Kasumi-1 (cell line): Measurements from ENCODE around the gene MEPCE.
A peak's percentile ranks its signal among the peaks of the same experiment; 100 is the strongest.
"Not testable (repeated sequence)": the region's sequence is repeated elsewhere in the genome, so short reads cannot be mapped to it uniquely, and the experiment has no call there.

Experiments
- DNase-seq, 2 experiments: peaks; one replicate each; lab custom pipeline; 2025; lab: John Stamatoyannopoulos, UW

MEPCE gene

GRCh38 chr7:100434297-100435144 lies 4.9 kb downstream of the MEPCE start:
- peak in 1 of 2 experiments; percentile 22 for DNase-seq

DNA sequence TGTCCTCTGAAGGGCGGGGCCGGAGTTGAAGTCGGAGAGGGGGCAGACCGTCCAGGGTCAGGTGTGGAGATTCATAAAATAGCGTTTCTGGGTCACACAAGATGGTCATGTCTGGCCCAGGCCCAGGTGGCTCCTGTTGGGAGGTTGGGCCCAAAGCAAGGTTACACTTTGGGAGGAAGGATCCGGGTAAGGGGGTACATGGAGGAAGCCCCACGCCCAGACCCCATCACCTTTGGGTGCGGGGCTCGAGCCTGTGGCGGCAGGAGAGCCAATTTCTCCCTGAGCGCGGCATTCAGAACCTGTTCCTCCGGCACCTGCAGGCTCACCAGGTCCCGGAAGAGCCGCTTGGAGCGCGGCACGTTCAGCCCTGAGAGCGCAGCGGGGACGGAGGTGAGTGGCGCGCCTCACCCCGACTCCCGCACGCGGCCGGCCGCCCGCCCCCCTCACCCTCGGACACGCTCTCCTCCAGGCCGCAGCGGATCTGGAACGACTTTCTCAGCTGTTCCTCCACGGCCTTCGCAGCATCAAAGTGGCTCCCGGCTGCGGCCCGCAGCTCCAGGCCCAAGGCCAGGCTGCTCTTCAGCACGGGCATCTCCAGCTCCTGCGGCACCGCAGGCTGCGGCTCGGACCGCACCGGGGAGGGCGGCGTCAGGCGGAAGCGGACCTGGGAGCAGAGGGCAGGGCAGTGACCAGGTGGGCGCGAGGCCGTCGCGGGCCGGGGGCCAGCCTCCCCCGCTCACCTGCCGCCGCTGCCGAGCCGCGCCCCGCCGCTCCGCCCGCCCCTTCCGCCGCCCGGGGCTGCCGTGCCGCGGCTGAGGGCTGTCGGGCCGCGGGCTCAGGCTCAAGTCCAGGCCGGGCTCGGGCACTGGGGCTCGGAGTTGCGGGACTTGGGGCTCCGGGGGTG lies 6.0 kb downstream of the MEPCE start:
- peak; percentile 26 to 48 for DNase-seq

- DNase-seq, result no peak
These were observed 7.8 kb downstream of the MEPCE start for GRCh38 chr7:100437150-100438100.

DNA sequence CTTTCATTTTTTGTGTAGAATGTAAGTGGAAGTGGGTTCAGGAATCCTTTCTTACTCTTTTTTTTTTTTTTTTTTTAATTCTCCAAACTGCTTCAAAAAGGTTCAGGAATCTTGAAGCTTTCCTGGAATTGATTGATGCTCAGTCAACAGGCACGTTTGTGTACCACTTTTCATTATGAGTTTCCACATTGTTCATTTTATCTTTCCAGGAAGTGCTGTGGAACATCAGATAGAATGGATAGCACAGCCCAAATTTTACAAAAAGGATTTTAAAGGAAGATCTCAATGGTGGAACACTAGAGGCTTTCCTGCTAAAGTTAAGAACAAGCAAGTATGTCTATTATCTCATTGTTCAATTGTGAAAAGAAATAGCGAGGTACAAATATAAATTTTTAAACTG lies 8.5 kb downstream of the MEPCE start:
- DNase-seq, result no peak

- not testable (repeated sequence) for DNase-seq
These were observed 9.1 kb downstream of the MEPCE start for GRCh38 chr7:100438731-100439130.

GRCh38 chr7:100439244-100439643 lies 9.6 kb downstream of the MEPCE start:
- DNase-seq, result not testable (repeated sequence)

GRCh38 chr7:100441641-100442535 lies 12.3 kb downstream of the MEPCE start:
- DNase-seq, result no peak

- no peak for DNase-seq
These were observed 13.6 kb downstream of the MEPCE start for GRCh38 chr7:100443096-100443840.

DNA sequence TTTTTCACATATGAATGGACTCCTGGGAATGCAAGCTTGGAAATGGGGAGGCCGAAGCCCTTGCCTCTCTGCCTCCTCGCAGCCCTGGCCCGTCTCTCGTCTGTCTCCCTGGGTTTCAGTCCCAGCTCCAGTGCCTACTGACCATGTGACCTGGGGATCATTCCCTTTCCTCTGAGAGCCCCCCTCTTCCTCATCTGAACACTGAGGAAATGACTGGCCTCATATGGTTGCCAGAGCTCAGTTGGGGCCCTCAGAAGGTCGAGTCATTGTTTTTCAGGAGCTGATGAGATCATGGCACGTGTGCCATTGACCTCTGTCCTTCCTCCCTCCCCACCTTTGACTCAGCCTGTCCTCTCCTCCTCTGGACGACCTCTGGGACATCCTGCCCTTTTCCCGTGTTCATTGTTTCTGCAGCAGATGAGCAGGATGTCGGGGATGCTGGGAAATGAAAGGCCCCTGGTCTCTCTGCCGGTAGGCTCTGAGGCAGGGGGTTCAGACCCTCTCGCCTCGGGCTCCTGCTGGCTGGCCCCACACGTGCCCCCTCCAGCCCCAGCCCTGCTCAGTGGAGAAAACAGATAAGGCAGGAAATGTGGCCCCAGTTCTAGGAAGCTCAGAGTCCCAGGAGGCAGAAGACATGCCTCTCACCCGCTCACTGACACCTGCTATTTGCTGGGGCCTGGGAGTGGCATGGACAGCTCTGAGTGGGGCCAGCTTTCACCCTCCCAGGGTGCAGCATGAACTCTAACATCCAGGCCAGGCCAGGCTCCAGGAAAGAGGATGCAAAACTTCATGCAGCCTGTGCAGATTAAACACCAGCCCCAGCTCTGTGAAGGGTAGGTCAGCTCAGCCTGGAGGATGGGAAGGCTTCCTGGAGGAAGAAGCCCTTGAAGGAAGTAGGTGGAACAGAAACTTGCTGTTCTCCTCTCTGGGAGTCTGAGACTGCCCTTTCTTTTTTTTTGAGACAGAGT lies 15.0 kb downstream of the MEPCE start:
- DNase-seq, result peak in 1 of 2 experiments; percentile 23

DNA sequence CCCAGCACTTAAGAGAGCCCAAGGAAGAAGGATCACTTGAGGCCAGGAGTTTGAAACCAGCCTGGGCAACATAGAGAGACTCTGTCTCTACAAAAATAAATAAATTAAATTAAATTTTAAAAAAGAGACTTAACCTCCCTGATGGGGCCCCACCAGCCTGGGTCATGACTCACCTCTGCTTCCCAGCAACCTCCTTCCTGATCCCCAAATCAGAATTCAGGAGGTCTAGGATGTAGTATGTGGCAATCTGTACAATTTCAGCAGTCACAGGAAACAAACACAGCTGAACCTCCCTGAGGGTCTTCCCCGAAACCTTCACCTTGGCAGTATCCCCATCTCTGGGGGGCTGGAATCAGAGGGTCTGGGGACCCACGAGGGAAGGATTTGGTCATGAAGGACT lies 16.4 kb downstream of the MEPCE start:
- no peak for DNase-seq

- not testable (repeated sequence) for DNase-seq
These were observed 17.7 kb downstream of the MEPCE start for GRCh38 chr7:100447363-100447762.

DNA sequence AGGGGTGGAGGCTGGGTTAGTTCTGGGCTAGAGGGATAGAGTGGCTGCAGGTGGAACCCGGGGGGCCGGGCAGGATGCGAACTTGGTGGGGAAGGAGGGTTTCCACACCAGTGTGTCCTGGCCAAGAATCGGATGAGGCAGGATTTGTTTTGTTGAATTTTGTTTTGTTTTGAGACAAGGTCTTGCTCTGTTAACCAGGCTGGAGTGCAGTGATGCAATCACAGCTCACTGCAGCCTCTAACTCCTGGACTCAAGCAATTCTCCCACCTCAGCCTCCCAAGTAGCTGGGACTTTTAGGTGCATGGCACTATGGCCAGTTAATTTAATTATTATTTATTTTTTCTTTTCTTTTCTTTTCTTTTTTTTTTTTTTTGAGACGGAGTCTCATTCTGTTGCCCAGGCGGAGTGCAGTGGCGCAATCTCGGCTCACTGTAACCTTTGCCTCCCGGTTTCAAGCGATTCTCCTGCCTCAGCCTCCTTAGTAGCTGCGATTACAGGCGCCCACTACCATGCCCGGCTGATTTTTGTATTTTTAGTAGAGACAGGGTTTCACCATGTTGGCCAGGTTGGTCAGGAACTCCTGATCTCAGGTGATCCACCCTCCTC lies 19.7 kb downstream of the MEPCE start:
- DNase-seq, result no peak

GRCh38 chr7:100452513-100452912 lies 22.9 kb downstream of the MEPCE start:
- DNase-seq, result no peak

DNA sequence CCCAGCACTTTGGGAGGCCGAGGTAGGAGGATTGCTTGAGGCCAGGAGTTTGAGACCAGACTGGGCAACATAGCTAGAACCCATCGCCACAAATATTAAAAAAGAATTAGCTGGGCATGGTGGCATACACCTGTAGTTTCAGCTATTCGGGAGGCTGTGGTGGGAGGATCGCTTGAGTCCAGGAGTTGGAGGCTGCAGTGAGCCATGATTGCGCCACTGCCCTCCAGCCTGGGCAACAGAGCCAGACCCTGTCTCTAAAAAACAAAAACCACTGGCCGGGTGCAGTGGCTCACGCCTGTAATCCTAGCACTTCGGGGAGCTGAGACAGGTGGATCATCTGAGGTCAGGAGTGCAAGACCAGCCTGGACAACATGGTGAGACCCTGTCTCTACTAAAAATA lies 24.2 kb downstream of the MEPCE start:
- not testable (repeated sequence) for DNase-seq

- no peak for DNase-seq
These were observed 25.6 kb downstream of the MEPCE start for GRCh38 chr7:100455206-100455605.

GRCh38 chr7:100456562-100456961 lies 26.9 kb downstream of the MEPCE start:
- DNase-seq, result no peak

DNA sequence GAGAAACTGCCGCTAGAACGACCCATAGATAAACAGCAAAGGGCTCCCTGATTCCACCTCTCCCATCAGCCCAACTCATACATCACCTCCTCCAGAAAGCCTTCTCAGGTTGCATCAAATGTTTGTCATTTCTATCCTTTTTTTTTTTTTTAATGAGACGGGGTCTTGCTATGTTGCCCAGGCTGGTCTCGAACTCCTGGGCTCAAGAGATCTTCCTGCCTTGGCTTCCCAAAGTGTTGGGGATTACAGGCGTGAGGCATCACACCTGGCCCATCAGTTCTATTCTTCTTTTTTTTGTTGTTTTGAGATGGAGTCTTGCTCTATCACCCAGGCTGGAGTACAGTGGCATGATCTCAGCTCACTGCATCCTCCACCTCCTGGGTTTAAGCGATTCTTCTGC lies 27.4 kb downstream of the MEPCE start:
- DNase-seq, result no peak

DNA sequence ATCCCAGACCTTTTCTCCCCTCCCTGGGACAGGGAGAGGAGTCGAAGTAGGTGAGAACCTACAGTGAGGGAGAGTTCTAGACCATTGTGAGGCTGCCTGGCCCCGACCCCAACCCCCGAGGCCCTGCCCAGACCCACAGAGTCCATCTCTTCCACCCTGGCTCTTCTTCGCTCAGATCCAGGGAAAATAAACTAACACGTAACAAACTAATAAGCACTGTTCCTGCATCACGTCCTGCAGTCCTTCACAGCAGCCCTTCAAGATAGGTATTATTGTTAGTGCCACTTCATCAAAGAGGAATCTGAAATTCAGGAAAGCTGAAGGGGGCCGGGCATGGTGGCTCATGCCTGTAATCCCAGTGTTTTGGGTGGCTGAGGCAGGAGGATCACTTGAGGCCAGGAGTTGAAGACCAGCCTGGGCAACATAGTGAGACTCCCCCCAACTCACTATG lies 34.6 kb downstream of the MEPCE start, which contains the start of gene SPACDR:
TSS of gene SPACDR (minus strand) at position 51 of the 451 bp plus-strand sequence. CDS start 235 bp downstream, outside the sequence.
- no peak for DNase-seq
